Measurements from ENCODE around the gene KCTD13.

KCTD13 gene

DNA sequence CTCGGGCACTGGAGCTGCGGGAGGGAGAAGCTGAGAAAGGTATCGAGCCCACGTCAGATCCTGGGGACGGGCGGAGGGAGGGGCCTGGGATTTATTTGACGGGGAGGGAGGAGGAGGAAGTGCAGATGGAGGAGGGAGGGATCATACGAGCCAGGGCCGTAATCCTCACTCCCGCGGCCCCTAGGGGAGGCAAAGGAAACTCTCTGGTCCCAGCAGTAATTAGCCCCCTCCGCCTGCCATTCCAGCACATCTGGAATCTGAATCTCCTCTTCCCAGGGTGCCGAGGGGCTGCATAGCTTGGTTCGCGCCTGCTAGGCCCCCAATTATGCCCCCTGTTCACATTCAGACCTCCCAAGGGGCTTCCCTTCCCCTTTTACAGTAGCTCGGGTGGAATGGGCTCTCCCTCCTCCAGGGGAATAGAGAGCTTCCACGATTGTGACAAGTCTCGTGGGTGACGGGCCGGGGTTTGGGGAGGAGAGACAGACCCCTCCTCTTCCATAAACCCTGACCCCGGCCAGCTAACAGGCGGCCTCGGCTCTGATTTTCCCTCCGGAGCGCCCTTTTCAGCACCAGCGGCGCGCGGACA lies 26.4 kb downstream of the KCTD13 start, which contains the start of gene SEZ6L2:
Gene SEZ6L2, minus strand, starts transcription at position 35 of the 586 bp plus-strand sequence. CDS start 531 bp downstream, outside the sequence.
- Histone ChIP-seq H3K4me3 (ENCODE audit: low read length in 2 of 2) (peak within 1 kb of the TSS; percentile 63 to 66), H3K4me1 (ENCODE audit: control insufficient read depth in 2 of 2, insufficient read depth in 2 of 2, low read length in 2 of 2) (peaks cover 4 to 13% of the 10 kb centered on the region in 2 donors), H3K36me3 (ENCODE audit: control insufficient read depth in 2 of 2, insufficient read depth in 2 of 2, low read length in 2 of 2) (no peaks in the 10 kb centered on the region), H3K9ac (ENCODE audit: low read depth in 1 of 2, low read length in 2 of 2) (peak within 1 kb of the TSS; percentile 14 to 51), H3K9me3 (ENCODE audit: control insufficient read depth in 2 of 2, low read length in 2 of 2) (no peaks in the 10 kb centered on the region), H3K27me3 (ENCODE audit: control insufficient read depth in 2 of 2, insufficient read depth in 2 of 2, low read length in 2 of 2) (peaks cover 0 to 3% of the 10 kb centered on the region in 2 donors), H3K27ac (ENCODE audit: low read depth in 2 of 2, low read length in 2 of 2) (peak within 1 kb of the TSS; percentile 78 to 83)

- Histone ChIP-seq H3K9me3 (ENCODE audit: control insufficient read depth in 2 of 2, low read length in 2 of 2) (no peaks in the 10 kb centered on the region), H3K9ac (ENCODE audit: low read depth in 1 of 2, low read length in 2 of 2) (peak overlapping the region; percentile 14 to 51), H3K4me3 (ENCODE audit: low read length in 2 of 2) (peak overlapping the region; percentile 57 to 65)
Observed at GRCh38 chr16:29898804-29899515, 27.1 kb downstream of the KCTD13 start.

GRCh38 chr16:29898135-29898803 lies 27.8 kb downstream of the KCTD13 start:
- Histone ChIP-seq H3K9me3 (ENCODE audit: control insufficient read depth in 2 of 2, low read length in 2 of 2) (no peaks in the 10 kb centered on the region), H3K27ac (ENCODE audit: low read depth in 2 of 2, low read length in 2 of 2) (no peak overlapping the region), H3K36me3 (ENCODE audit: control insufficient read depth in 2 of 2, insufficient read depth in 2 of 2, low read length in 2 of 2) (no peaks in the 10 kb centered on the region), H3K4me3 (ENCODE audit: low read length in 2 of 2) (peak overlapping the region in 1 of 2 donors; percentile 57), H3K27me3 (ENCODE audit: control insufficient read depth in 2 of 2, insufficient read depth in 2 of 2, low read length in 2 of 2) (peaks cover 0 to 3% of the 10 kb centered on the region in 2 donors), H3K4me1 (ENCODE audit: control insufficient read depth in 2 of 2, insufficient read depth in 2 of 2, low read length in 2 of 2) (peaks cover 4 to 13% of the 10 kb centered on the region in 2 donors), H3K9ac (ENCODE audit: low read depth in 1 of 2, low read length in 2 of 2) (no peak overlapping the region)

More at GRCh38 chr16:29898804-29899515, 27.1 kb downstream of the KCTD13 start:
- H3K27ac ChIP-seq (ENCODE audit: low read depth in 2 of 2, low read length in 2 of 2) = peak overlapping the region; percentile 78 to 83
- H3K4me1 ChIP-seq (ENCODE audit: control insufficient read depth in 2 of 2, insufficient read depth in 2 of 2, low read length in 2 of 2) = peaks cover 4 to 13% of the 10 kb centered on the region in 2 donors
- H3K27me3 ChIP-seq (ENCODE audit: control insufficient read depth in 2 of 2, insufficient read depth in 2 of 2, low read length in 2 of 2) = peaks cover 0 to 3% of the 10 kb centered on the region in 2 donors
- no peaks in the 10 kb centered on the region for H3K36me3 ChIP-seq (ENCODE audit: control insufficient read depth in 2 of 2, insufficient read depth in 2 of 2, low read length in 2 of 2)

DNA sequence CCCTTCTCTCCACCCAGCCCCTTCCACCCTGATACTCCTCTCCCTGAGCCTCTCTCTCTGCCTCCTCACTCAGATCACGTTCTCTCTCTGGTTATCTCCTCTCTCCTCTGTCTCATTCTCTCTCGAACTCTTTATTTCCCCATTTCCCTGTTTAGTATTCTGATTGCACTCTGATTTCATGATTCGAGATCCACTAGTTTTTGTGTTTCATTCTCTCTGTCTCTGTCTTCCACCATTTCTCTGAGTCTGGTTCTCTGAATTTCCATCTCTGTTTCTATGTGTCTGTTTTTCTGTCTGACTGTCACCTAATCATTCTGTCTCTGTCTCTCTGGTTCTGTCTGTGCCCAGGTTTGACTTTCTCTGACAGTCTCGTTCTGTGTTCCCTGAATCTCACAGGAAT lies 28.7 kb downstream of the KCTD13 start:
- H3K9ac ChIP-seq (ENCODE audit: low read depth in 1 of 2, low read length in 2 of 2) = no peak overlapping the region
- peaks cover 0 to 3% of the 10 kb centered on the region in 2 donors for H3K27me3 ChIP-seq (ENCODE audit: control insufficient read depth in 2 of 2, insufficient read depth in 2 of 2, low read length in 2 of 2)
- H3K9me3 ChIP-seq (ENCODE audit: control insufficient read depth in 2 of 2, low read length in 2 of 2) = no peaks in the 10 kb centered on the region
- peaks cover 4 to 13% of the 10 kb centered on the region in 2 donors for H3K4me1 ChIP-seq (ENCODE audit: control insufficient read depth in 2 of 2, insufficient read depth in 2 of 2, low read length in 2 of 2)
- H3K4me3 ChIP-seq (ENCODE audit: low read length in 2 of 2) = no peak overlapping the region
- no peaks in the 10 kb centered on the region for H3K36me3 ChIP-seq (ENCODE audit: control insufficient read depth in 2 of 2, insufficient read depth in 2 of 2, low read length in 2 of 2)
- H3K27ac ChIP-seq (ENCODE audit: low read depth in 2 of 2, low read length in 2 of 2) = no peak overlapping the region

- Histone ChIP-seq H3K4me3 (ENCODE audit: low read length in 2 of 2) (no peak overlapping the region), H3K9me3 (ENCODE audit: control insufficient read depth in 2 of 2, low read length in 2 of 2) (no peaks in the 10 kb centered on the region), H3K27me3 (ENCODE audit: control insufficient read depth in 2 of 2, insufficient read depth in 2 of 2, low read length in 2 of 2) (peaks cover 0 to 3% of the 10 kb centered on the region in 2 donors), H3K36me3 (ENCODE audit: control insufficient read depth in 2 of 2, insufficient read depth in 2 of 2, low read length in 2 of 2) (no peaks in the 10 kb centered on the region), H3K4me1 (ENCODE audit: control insufficient read depth in 2 of 2, insufficient read depth in 2 of 2, low read length in 2 of 2) (peaks cover 4 to 13% of the 10 kb centered on the region in 2 donors), H3K9ac (ENCODE audit: low read depth in 1 of 2, low read length in 2 of 2) (no peak overlapping the region), H3K27ac (ENCODE audit: low read depth in 2 of 2, low read length in 2 of 2) (no peak overlapping the region)
Observed at GRCh38 chr16:29896841-29897240, 29.2 kb downstream of the KCTD13 start.

DNA sequence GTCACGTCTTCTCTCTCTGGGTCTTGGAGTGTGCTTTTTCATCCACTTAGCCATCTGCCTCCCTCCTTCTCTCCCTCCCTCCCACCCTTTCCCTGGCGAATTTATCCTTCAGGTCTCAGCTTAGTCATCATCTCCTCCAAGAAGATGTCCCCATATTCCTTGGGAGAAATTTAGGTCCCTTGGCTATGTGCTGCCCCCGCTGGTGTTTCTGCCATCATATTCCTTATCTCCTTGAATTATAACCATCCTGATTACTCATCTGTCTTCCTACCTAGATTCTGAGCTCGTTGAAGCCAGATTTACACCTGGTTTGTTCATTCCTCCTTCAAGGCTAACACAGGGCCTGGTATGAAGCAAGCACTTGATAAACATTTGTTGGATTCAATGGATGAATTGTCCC lies 31.7 kb downstream of the KCTD13 start:
- Histone ChIP-seq H3K27me3 (ENCODE audit: control insufficient read depth in 2 of 2, insufficient read depth in 2 of 2, low read length in 2 of 2) (peaks cover 0 to 3% of the 10 kb centered on the region in 2 donors), H3K27ac (ENCODE audit: low read depth in 2 of 2, low read length in 2 of 2) (no peak overlapping the region), H3K4me3 (ENCODE audit: low read length in 2 of 2) (no peak overlapping the region), H3K36me3 (ENCODE audit: control insufficient read depth in 2 of 2, insufficient read depth in 2 of 2, low read length in 2 of 2) (no peaks in the 10 kb centered on the region), H3K9ac (ENCODE audit: low read depth in 1 of 2, low read length in 2 of 2) (no peak overlapping the region), H3K4me1 (ENCODE audit: control insufficient read depth in 2 of 2, insufficient read depth in 2 of 2, low read length in 2 of 2) (peaks cover 0 to 5% of the 10 kb centered on the region in 2 donors), H3K9me3 (ENCODE audit: control insufficient read depth in 2 of 2, low read length in 2 of 2) (no peaks in the 10 kb centered on the region)

DNA sequence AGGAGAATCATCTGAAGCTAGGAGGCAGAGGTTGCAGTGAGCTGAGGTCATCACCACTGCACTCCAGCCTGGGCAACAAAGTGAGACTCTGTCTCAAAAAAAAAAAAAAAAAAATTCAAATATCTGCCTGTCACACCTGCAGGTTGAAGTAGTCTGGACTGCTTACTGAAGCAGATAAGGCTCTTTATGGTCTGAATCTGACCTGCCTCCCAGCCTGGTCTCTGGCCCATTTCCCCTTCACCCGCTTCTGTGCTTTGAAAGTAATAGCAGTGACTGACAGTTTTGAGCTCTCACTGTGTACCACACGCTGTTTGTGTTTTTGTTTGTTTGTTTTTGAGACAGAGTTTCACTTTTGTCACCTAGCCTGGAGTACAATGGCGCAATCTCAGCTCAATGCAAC lies 32.5 kb downstream of the KCTD13 start:
- Histone ChIP-seq H3K4me1 (ENCODE audit: control insufficient read depth in 2 of 2, insufficient read depth in 2 of 2, low read length in 2 of 2) (peaks cover 0 to under 1% of the 10 kb centered on the region in 2 donors), H3K4me3 (ENCODE audit: low read length in 2 of 2) (no peak overlapping the region), H3K9me3 (ENCODE audit: control insufficient read depth in 2 of 2, low read length in 2 of 2) (no peaks in the 10 kb centered on the region), H3K9ac (ENCODE audit: low read depth in 1 of 2, low read length in 2 of 2) (no peak overlapping the region), H3K36me3 (ENCODE audit: control insufficient read depth in 2 of 2, insufficient read depth in 2 of 2, low read length in 2 of 2) (no peaks in the 10 kb centered on the region), H3K27ac (ENCODE audit: low read depth in 2 of 2, low read length in 2 of 2) (no peak overlapping the region), H3K27me3 (ENCODE audit: control insufficient read depth in 2 of 2, insufficient read depth in 2 of 2, low read length in 2 of 2) (peaks cover 0 to 3% of the 10 kb centered on the region in 2 donors)

- no peaks in the 10 kb centered on the region for H3K36me3 ChIP-seq (ENCODE audit: control insufficient read depth in 2 of 2, insufficient read depth in 2 of 2, low read length in 2 of 2)
- H3K27ac ChIP-seq (ENCODE audit: low read depth in 2 of 2, low read length in 2 of 2) = no peak overlapping the region
- peaks cover 0 to 2% of the 10 kb centered on the region in 2 donors for H3K27me3 ChIP-seq (ENCODE audit: control insufficient read depth in 2 of 2, insufficient read depth in 2 of 2, low read length in 2 of 2)
- no peak overlapping the region for H3K9ac ChIP-seq (ENCODE audit: low read depth in 1 of 2, low read length in 2 of 2)
- no peak overlapping the region for H3K4me3 ChIP-seq (ENCODE audit: low read length in 2 of 2)
- H3K9me3 ChIP-seq (ENCODE audit: control insufficient read depth in 2 of 2, low read length in 2 of 2) = no peaks in the 10 kb centered on the region
- no peaks in the 10 kb centered on the region for H3K4me1 ChIP-seq (ENCODE audit: control insufficient read depth in 2 of 2, insufficient read depth in 2 of 2, low read length in 2 of 2)
Observed at GRCh38 chr16:29892458-29892813, 33.6 kb downstream of the KCTD13 start.

- no peaks in the 10 kb centered on the region for H3K27me3 ChIP-seq (ENCODE audit: control insufficient read depth in 2 of 2, insufficient read depth in 2 of 2, low read length in 2 of 2)
- H3K27ac ChIP-seq (ENCODE audit: low read depth in 2 of 2, low read length in 2 of 2) = no peak overlapping the region
- no peak overlapping the region for H3K4me3 ChIP-seq (ENCODE audit: low read length in 2 of 2)
- H3K36me3 ChIP-seq (ENCODE audit: control insufficient read depth in 2 of 2, insufficient read depth in 2 of 2, low read length in 2 of 2) = no peaks in the 10 kb centered on the region
- no peaks in the 10 kb centered on the region for H3K9me3 ChIP-seq (ENCODE audit: control insufficient read depth in 2 of 2, low read length in 2 of 2)
- no peaks in the 10 kb centered on the region for H3K4me1 ChIP-seq (ENCODE audit: control insufficient read depth in 2 of 2, insufficient read depth in 2 of 2, low read length in 2 of 2)
- no peak overlapping the region for H3K9ac ChIP-seq (ENCODE audit: low read depth in 1 of 2, low read length in 2 of 2)
Observed at GRCh38 chr16:29891525-29892457, 34.2 kb downstream of the KCTD13 start.
